Stomach (tissue), 4 donors: ENCODE measurements around the gene EXOSC6.
"Not testable (repeated sequence)": the region's sequence is repeated elsewhere in the genome, so short reads cannot be mapped to it uniquely, and the experiment has no call there.

Experiments
- CTCF ChIP-seq, 7 experiments: fragments of 450-650 bp in 4 of 7; fragments of 200-600 bp in 3 of 7; sonication (generic) in 3 of 7; IDR thresholded peaks; one replicate each; pipeline ENCODE4 v1.5.1; 2016 to 2019; ENCODE audit warnings: antibody characterized with exemption in 7 of 7, control low read depth in 2 of 7, mild to moderate bottlenecking in 1 of 7
- POLR2A ChIP-seq, 4 donors: fragments of 450-650 bp; IDR thresholded peaks; one replicate each; pipeline ENCODE4 v1.6.1; 2016; ENCODE audit warnings: antibody characterized with exemption in 4 of 4, control low read depth in 2 of 4, mild to moderate bottlenecking in 1 of 4, moderate library complexity in 1 of 4

GRCh38 chr16:70292148-70292547 is 40.4 kb upstream of the EXOSC6 start:
- TF ChIP-seq POLR2A, CTCF (IDR thresholded peaks at IDR 0.05): not testable (repeated sequence)
